HL-60 (cell line): Measurements from ENCODE around the gene NDUFV3.
A peak's percentile ranks its signal among the peaks of the same experiment; 100 is the strongest.
"Not testable (repeated sequence)": the region's sequence is repeated elsewhere in the genome, so short reads cannot be mapped to it uniquely, and the experiment has no call there.

Source experiments
- DNase-seq, 2 experiments: peaks; one replicate each; pipeline ENCODE4 v3.0.0-alpha.2; 2010 to 2020; ENCODE audit warnings: low read depth in 1 of 2, low spot score in 1 of 2
- H3K27ac ChIP-seq: fragments of 250-450 bp; sonication (Bioruptor Pico); replicated peaks from 2 replicates; pipeline ENCODE4 v1.5.1; 2020; ENCODE audit warnings: mild to moderate bottlenecking, moderate library complexity
- H3K27me3 ChIP-seq: fragments of 250-450 bp; sonication (Bioruptor Pico); 2 replicates; pipeline ENCODE4 v1.5.1; 2021; ENCODE audit warnings: mild to moderate bottlenecking, moderate library complexity; ENCODE audit not compliant: insufficient read depth, poor library complexity, severe bottlenecking
- H3K4me3 ChIP-seq: replicated peaks from 2 replicates; pipeline ENCODE4 v1.5.1; 2011; ENCODE audit warnings: mild to moderate bottlenecking, control low read depth, low read length; ENCODE audit not compliant: insufficient read depth
- CTCF ChIP-seq: IDR thresholded peaks from one replicate; pipeline ENCODE4 v1.5.1; 2011; ENCODE audit warnings: low read length, control low read depth, inconsistent platforms; ENCODE audit not compliant: insufficient read depth
- GABPA ChIP-seq: IDR thresholded peaks from 2 replicates; pipeline ENCODE4 v1.6.1; 2012; ENCODE audit warnings: low read depth
- POLR2AphosphoS5 ChIP-seq: IDR thresholded peaks from 2 replicates; pipeline ENCODE4 v1.6.1; 2012; ENCODE audit warnings: low read depth
- REST ChIP-seq: IDR thresholded peaks from 2 replicates; pipeline ENCODE4 v1.6.1; 2012; ENCODE audit warnings: low read depth; ENCODE audit not compliant: insufficient replicate concordance
- SPI1 ChIP-seq: IDR thresholded peaks from 2 replicates; pipeline ENCODE4 v1.6.1; 2012; ENCODE audit warnings: low read depth, mild to moderate bottlenecking, borderline replicate concordance

Gene NDUFV3

GRCh38 chr21:42925114-42925926, 32.2 kb downstream of the NDUFV3 start, which contains the start of gene ERVH48-1:
Gene ERVH48-1 (minus strand): TSS chr21:42925630. CDS start chr21:42919006, 6,624 bp downstream.
- H3K4me3 ChIP-seq = no peak within 1 kb of the TSS
- no peak for DNase-seq
- H3K27me3 ChIP-seq = no peaks in the 10 kb centered on the region
- H3K27ac ChIP-seq = peak within 1 kb of the TSS; percentile 54
- no peak for TF ChIP-seq REST
- TF ChIP-seq POLR2AphosphoS5 = no peak
- TF ChIP-seq GABPA = no peak
- no peak for TF ChIP-seq CTCF
- TF ChIP-seq SPI1 = no peak

- not testable (repeated sequence) for DNase-seq, H3K27me3 ChIP-seq, H3K27ac ChIP-seq, H3K4me3 ChIP-seq
Measured at GRCh38 chr21:42927474-42928200, 34.5 kb downstream of the NDUFV3 start.

GRCh38 chr21:42929969-42930368, 36.9 kb downstream of the NDUFV3 start:
- Histone ChIP-seq H3K4me3 (no peak overlapping the region), H3K27ac (no peak overlapping the region), H3K27me3 (no peaks in the 10 kb centered on the region)
- no peak for DNase-seq
- TF ChIP-seq REST = no peak
- no peak for TF ChIP-seq GABPA
- no peak for TF ChIP-seq SPI1
- no peak for TF ChIP-seq CTCF
- no peak for TF ChIP-seq POLR2AphosphoS5

- no peak for DNase-seq
- H3K4me3 ChIP-seq = no peak overlapping the region
- no peak overlapping the region for H3K27ac ChIP-seq
- H3K27me3 ChIP-seq = no peaks in the 10 kb centered on the region
- TF ChIP-seq REST (no peak), POLR2AphosphoS5 (no peak), CTCF (no peak), SPI1 (no peak), GABPA (no peak)
Measured at GRCh38 chr21:42931560-42932235, 38.6 kb downstream of the NDUFV3 start.
